Transverse colon (tissue), 4 donors: ENCODE data around the gene ZNF324B. TPM values are rescaled to one million over a fixed set of nuclear protein-coding genes. Genes with fewer than 3 reads are reported as not detected.
A peak's percentile ranks its signal among the peaks of the same experiment; 100 is the strongest.
"Not testable (repeated sequence)": the region's sequence is repeated elsewhere in the genome, so short reads cannot be mapped to it uniquely, and the experiment has no call there.

Experiments used
- DNase-seq: peaks from one replicate; pipeline ENCODE4 v3.0.0-alpha.2; 2019
- H3K27ac ChIP-seq, 4 donors: fragments of 200-600 bp; sonication (generic); 2 replicates each; pipeline ENCODE4 v1.5.1; 2016 to 2018; ENCODE audit warnings: inconsistent platforms in 4 of 4
- H3K27me3 ChIP-seq: fragments of 200-600 bp; sonication (generic); 2 replicates; pipeline ENCODE4 v1.5.1; 2017; ENCODE audit warnings: inconsistent platforms
- H3K36me3 ChIP-seq, 4 donors: fragments of 200-600 bp; sonication (generic); 2 replicates each; pipeline ENCODE4 v1.5.1; 2017 to 2019; ENCODE audit warnings: inconsistent platforms in 4 of 4
- H3K4me1 ChIP-seq, 4 donors: fragments of 200-600 bp; sonication (generic); 2 replicates each; pipeline ENCODE4 v1.5.1; 2017 to 2020; ENCODE audit warnings: inconsistent platforms in 4 of 4
- H3K4me3 ChIP-seq, 4 donors: fragments of 200-600 bp; sonication (generic); 1 replicate in 1 of 4; 2 replicates in 3 of 4; pipeline versions ENCODE4 v1.5.1 to v1.6.1; 2017 to 2019; ENCODE audit warnings: inconsistent platforms in 4 of 4
- H3K9me3 ChIP-seq, 2 donors: fragments of 200-600 bp; sonication (generic); 2 replicates each; pipeline ENCODE4 v1.5.1; 2017 to 2019; ENCODE audit warnings: inconsistent platforms in 2 of 2
- EP300 ChIP-seq: sonication (generic); formaldehyde crosslinking; IDR thresholded peaks from one replicate; pipeline ENCODE4 v1.6.1; 2017; ENCODE audit warnings: antibody characterized with exemption, low read depth
- POLR2A ChIP-seq: fragments of 450-650 bp; IDR thresholded peaks from one replicate; pipeline ENCODE4 v1.6.1; 2016; ENCODE audit warnings: antibody characterized with exemption, mild to moderate bottlenecking, moderate library complexity
- POLR2AphosphoS5 ChIP-seq, 3 donors: sonication (generic); formaldehyde crosslinking; IDR thresholded peaks; one replicate each; pipeline ENCODE4 v1.6.1; 2016; ENCODE audit warnings: antibody characterized with exemption in 3 of 3
- WGBS, 2 donors: methylation state at CpG; one replicate each; pipeline ENCODE4 v1.1.5; 2018; ENCODE audit warnings: low coverage in 1 of 2; 5-methylcytosine and 5-hydroxymethylcytosine counted together
- in situ Hi-C, 4 donors: fragments of 200-750 bp; cut with MboI; loops; one replicate each; pipeline versions ENCODE4 v1.15.0 to v1.15.1; 2017; ENCODE audit warnings: low sequenced_read_pairs in 3 of 4, low pct_ligation_motif_present in 1 of 4, low pct_unique_long_range_greater_than_20kb in 1 of 4
- intact Hi-C: fragments of 100-400 bp; cut with DNase I; formaldehyde crosslinking; loops from one replicate; pipeline ENCODE4 v1.15.1; 2023; ENCODE audit warnings: low total_unique reads
- total RNA-seq, 4 donors: library from RNA; depleted of rRNA; stranded (reverse); fragments of >200 nt; gene quantifications; one replicate each; pipeline ENCODE4 v1.1.0, GENCODE V29; 2016
- TF ChIP-seq, protein P1 (sequence below), 5 experiments: fragments of 200-600 bp in 3 of 5; fragments of 450-650 bp in 2 of 5; sonication (generic) in 3 of 5; IDR thresholded peaks; 1 replicate in 2 of 5; 2 replicates in 3 of 5; pipeline ENCODE4 v1.5.1; 2016 to 2017; ENCODE audit warnings: antibody characterized with exemption in 5 of 5, inconsistent platforms in 3 of 5, mild to moderate bottlenecking in 2 of 5, moderate library complexity in 1 of 5

ZNF324B gene
- total RNA-seq, 4 donors from 2014 or later = 3.0 to 10.6 (median 6.3) TPM

DNA sequence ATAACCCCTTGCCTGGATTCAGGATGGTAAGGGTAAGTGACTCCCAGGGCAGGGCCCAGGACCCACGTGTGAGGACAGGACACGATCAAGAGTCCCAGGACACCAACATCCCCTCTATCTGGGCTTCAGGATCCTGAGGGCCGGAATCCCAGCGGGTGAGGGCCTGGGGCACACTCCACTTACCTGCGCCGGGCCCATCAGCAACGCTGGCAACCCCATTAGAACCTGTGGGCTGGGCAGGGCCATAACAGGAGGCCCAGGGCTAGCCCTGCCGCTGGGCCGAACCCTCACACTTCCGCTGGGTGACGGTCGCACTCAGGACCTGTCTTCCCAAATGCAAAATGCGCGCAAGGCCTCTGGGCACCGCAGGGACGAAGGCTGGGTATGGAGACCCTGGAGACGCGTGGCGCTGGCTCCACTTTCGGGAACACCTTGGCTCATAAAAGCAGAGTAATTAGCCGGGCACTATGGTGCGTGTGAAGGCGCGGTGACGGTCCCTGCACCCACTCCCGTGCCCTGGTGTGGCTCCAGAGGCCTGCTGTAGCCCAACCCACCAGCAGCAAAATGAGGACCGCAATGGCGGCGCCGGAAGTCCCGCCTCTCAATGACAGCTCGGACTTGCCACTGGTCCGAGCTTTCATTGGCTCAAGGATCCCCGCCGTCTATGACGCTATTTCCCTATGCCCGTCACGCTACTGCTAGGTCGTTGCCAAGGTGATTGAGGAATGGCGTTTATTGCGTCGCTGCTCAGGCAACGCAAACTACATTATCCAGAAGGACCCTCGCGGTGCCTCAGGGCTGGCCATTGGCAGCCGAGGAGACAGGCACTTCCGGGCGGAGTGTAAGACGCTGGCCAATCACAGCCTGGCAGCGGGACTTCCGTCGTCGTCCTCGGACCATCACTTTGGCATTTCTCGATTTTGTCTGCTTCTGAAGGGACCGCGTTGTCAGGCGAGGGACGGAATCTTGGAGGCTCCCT is 11.6 kb upstream of the ZNF324B start, which contains the start of gene ZNF132:
Gene ZNF132, minus strand, starts transcription at position 578 of the 979 bp plus-strand sequence. Its CDS starts 332 bp downstream, at position 246.
- H3K27ac ChIP-seq = peak within 1 kb of the TSS; percentile 69 to 90 (median 75)

DNA sequence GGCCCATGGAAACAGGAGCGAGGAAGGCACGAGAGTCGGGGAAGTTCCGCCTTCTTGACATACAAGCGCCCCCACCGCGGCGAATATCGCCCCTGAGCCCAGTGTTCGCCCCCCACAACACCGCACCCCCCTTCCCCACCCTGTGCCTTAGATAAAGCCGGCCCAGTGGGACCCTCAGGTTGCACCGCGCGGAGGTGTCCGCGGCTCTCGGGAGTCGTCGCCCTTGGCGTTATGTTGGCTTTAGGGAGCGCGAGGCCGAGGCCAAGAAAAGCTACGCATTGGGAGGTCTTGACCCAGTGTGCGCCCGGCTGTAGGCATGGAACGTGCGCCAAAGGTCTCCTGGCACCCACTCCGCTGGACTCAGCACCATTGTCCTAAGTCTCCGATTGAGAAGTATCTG is 10.9 kb upstream of the ZNF324B start:
- 45% methylated on average over 31 of the region's 31 CpGs; no CpG with 5 or more reads in 1 of the 2 donors for WGBS, 2 donors
- in situ Hi-C loops = no loop called here

More for the DNA sequence above, 11.6 kb upstream of the ZNF324B start, which contains the start of gene ZNF132:
- 16% methylated on average over 56 of the region's 59 CpGs; no CpG with 5 or more reads in 1 of the 2 donors for WGBS, 2 donors
- peaks cover 0 to 33% (median 10%) of the 10 kb centered on the region in 4 donors for H3K36me3 ChIP-seq
- H3K27me3 ChIP-seq = no peaks in the 10 kb centered on the region
- peak within 1 kb of the TSS; percentile 42 to 89 (median 64) for H3K4me3 ChIP-seq
- peak; percentile 96 for DNase-seq
- intact Hi-C loops (no loop called here), in situ Hi-C loops (no loop called here)
- peaks cover 0 to 15% (median 10%) of the 10 kb centered on the region in 4 donors for H3K4me1 ChIP-seq
- peaks cover 30 to 41% of the 10 kb centered on the region in 2 donors for H3K9me3 ChIP-seq
- TF ChIP-seq EP300 = no peak
- TF ChIP-seq, protein P1, sequence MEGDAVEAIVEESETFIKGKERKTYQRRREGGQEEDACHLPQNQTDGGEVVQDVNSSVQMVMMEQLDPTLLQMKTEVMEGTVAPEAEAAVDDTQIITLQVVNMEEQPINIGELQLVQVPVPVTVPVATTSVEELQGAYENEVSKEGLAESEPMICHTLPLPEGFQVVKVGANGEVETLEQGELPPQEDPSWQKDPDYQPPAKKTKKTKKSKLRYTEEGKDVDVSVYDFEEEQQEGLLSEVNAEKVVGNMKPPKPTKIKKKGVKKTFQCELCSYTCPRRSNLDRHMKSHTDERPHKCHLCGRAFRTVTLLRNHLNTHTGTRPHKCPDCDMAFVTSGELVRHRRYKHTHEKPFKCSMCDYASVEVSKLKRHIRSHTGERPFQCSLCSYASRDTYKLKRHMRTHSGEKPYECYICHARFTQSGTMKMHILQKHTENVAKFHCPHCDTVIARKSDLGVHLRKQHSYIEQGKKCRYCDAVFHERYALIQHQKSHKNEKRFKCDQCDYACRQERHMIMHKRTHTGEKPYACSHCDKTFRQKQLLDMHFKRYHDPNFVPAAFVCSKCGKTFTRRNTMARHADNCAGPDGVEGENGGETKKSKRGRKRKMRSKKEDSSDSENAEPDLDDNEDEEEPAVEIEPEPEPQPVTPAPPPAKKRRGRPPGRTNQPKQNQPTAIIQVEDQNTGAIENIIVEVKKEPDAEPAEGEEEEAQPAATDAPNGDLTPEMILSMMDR (IDR thresholded peaks at IDR 0.05) = no peak
- TF ChIP-seq POLR2A = peak; percentile 10
- peak; percentile 51 to 69 (median 64) for TF ChIP-seq POLR2AphosphoS5 (IDR thresholded peaks at IDR 0.05)

DNA sequence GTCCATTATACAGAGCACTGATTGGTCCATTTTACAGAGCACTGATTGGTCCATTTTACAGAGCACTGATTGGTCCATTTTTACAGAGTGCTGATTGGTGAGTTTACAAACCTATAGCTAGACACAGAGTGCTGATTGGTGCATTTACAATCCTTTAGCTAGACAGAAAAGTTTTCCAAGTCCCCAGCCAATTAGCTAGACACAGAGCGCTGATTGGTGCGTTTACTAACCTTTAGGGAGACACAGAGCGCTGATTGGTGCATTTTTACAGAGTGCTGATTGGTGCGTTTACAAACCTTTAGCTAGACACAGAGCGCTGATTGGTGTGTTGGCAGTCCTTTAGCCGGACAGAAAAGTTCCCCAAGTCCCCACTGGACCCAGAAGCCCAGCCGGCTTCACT is 8.4 kb upstream of the ZNF324B start:
- H3K36me3 ChIP-seq, DNase-seq, H3K4me3 ChIP-seq, H3K27ac ChIP-seq, H3K27me3 ChIP-seq, in situ Hi-C loops, intact Hi-C loops: not testable (repeated sequence)
- Histone ChIP-seq H3K9me3 (peaks cover 8 to 14% of the 10 kb centered on the region in 2 donors), H3K4me1 (peaks cover 0 to 15% (median 10%) of the 10 kb centered on the region in 4 donors)
- 80 to 91% methylated on average over 1 to 7 of the region's 7 CpGs for WGBS, 2 donors

More for the DNA sequence above, 10.9 kb upstream of the ZNF324B start:
- Histone ChIP-seq H3K4me3 (peak overlapping the region; percentile 42 to 86 (median 64)), H3K27me3 (no peaks in the 10 kb centered on the region), H3K9me3 (peaks cover 23 to 34% of the 10 kb centered on the region in 2 donors), H3K36me3 (peaks cover 0 to 26% (median 6%) of the 10 kb centered on the region in 4 donors), H3K27ac (peak overlapping the region; percentile 69 to 90 (median 75)), H3K4me1 (peaks cover 0 to 15% (median 10%) of the 10 kb centered on the region in 4 donors)
- TF ChIP-seq POLR2A (no peak), POLR2AphosphoS5 (IDR thresholded peaks at IDR 0.05) (no peak), EP300 (no peak)
- TF ChIP-seq, protein P1 (IDR thresholded peaks at IDR 0.05) = no peak
- DNase-seq = no peak
- intact Hi-C loops = no loop called here

DNA sequence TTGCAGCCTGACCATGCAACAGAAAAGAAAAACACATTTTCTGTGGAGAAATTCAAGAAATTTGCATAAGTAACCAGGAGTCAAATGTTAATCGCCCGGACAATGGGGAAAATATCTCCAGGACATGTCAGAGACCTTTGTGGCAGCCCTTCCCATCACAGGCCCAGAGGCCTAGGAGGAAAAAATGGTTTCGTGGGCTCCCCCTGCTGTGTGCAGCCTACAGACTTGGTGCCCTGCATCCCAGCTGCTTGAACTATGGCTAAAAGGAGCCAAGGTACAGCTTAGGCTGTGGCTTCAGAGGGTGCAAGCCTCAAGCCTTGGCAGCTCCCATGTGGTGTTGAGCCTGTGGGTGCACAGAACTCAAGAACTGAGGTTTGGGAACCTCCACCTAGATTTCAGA is 2.6 kb upstream of the ZNF324B start:
- H3K4me1 ChIP-seq = peaks cover 0 to 15% (median 10%) of the 10 kb centered on the region in 4 donors
- in situ Hi-C loops, H3K27ac ChIP-seq, H3K36me3 ChIP-seq, H3K27me3 ChIP-seq, intact Hi-C loops, DNase-seq, H3K4me3 ChIP-seq, H3K9me3 ChIP-seq: not testable (repeated sequence)
- WGBS, 2 donors = 79 to 82% methylated on average over 2 to 3 of the region's 3 CpGs

DNA sequence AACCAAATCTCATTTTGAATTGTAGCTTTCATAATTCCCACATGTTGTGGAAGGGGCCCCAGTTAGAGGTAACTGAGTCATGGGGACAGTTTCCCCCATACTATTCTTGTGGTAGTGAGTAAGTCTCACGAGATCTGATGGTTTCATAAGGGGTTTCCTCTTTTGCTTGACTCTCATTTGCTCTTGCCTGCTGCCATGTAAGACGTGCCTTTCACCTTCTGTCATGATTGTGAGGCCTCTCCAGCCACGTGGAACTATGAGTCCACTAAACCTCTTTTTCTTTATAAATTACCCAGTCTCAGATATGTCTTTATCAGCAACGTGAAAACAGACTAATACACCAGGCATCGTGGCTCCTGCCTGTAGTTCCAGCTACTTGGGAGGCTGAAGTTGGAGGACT is 1.4 kb upstream of the ZNF324B start:
- intact Hi-C loops, DNase-seq, H3K9me3 ChIP-seq, H3K27me3 ChIP-seq, H3K27ac ChIP-seq, H3K36me3 ChIP-seq, in situ Hi-C loops, H3K4me3 ChIP-seq: not testable (repeated sequence)
- peaks cover 0 to 15% (median 10%) of the 10 kb centered on the region in 4 donors for H3K4me1 ChIP-seq
- 35 to 55% methylated on average over 4 to 5 of the region's 5 CpGs for WGBS, 2 donors
